OCI-M2 (cell line): ENCODE measurements around the gene SLC39A11.
"Not testable (repeated sequence)": the region's sequence is repeated elsewhere in the genome, so short reads cannot be mapped to it uniquely, and the experiment has no call there.

Experiments used
- DNase-seq: peaks from one replicate; lab custom pipeline; 2025; ENCODE audit not compliant: unreplicated experiment; lab: John Stamatoyannopoulos, UW

The SLC39A11 gene

DNA sequence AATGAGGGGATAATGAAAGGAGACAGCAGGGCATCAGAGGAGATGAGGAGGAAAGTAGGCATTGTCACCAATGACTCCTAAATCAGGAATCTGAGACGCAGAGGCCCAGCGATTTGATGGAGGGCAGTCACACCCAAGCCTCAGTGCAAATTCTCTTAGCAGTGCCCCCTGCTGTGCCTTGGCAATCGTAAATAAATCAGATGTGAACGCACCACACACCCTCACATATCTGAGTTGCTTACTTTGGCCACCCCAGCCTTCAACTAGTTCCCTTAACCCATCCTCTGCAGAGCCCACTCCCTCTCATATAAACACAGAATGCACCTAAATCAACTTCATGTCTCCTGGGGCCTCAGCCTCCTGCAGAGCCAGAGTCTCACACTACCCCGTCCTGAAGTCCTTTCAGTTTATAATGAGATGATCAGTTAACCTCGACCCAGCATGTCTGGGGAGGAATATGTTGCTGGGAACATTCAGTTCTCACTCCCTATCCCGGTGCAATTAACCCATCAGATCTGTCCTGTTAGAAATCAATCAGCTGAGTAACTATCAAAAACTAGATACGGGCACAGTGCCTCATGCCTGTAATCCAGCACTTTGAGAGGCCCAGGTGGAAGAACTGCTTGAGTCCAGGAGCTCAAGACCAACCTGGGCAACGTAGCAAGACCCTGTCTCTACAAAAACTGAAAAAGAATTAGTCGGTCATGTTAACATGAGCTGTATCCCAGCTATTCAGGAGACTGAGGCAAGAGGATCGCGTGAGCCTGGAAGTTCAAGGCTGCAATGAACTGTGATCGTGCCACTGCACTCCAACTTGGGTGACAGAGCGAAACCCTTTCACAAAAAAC is 78.4 kb downstream of the SLC39A11 start:
- no peak for DNase-seq

DNA sequence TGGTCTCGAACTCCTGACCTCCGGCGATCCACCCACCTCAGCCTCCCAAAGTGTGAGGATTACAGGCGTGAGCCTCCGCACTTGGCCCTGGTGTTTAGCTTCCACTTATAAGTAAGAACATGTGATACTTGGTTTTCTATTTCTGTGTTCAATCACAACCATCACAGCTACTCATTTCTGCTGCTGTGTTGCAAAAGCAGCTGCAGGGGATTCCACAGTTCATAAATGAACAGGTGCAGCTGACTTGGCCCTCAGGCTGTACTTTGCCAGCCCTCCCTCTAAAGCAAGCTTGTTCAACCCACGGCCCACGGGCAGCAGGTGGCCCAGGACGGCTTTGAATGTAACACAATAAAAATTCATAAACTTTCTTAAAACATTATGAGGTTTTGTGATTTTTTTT is 79.2 kb downstream of the SLC39A11 start:
- DNase-seq: no peak

DNA sequence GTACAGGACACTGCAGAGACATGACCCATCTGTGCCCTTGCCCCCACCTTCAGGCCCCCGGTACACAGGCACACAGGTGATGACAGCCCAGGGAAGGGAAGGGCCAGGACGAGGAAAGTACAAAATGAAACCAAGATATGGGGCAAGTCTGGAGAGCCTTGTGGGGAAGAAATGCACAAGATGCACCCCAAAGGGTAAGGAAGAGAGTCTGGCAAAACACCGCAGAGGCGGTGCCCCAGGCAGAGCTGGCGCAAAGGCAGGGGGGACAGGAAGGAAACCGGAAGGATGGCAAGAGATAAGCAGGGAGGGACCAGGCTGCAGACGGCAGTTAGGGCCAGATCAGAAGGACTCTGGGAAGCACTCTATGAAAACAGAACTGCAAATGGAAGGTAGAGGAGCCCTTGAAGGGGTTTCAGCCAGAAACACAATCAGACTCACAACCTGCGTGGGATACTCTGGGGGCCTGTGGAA is 81.4 kb downstream of the SLC39A11 start:
- no peak for DNase-seq

DNA sequence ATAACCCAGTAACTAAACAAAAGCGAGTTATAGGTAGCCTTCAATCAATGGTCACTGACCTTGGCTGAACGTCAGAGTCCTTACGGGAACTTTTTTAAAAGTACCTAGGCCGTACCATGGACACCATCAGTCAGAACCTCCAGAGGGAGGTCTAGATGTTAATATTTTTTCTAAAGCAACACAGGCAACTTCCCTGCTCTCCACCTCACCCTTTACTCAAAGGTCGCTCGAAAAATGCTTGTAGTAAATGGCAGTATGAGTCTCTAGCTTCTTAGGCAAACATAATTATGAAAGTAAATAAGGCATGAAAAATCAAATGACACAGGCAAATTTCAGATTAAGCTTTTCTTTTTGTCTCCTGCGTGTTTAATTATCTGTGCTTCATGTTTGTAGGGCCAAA is 82.1 kb downstream of the SLC39A11 start:
- no peak for DNase-seq

DNA sequence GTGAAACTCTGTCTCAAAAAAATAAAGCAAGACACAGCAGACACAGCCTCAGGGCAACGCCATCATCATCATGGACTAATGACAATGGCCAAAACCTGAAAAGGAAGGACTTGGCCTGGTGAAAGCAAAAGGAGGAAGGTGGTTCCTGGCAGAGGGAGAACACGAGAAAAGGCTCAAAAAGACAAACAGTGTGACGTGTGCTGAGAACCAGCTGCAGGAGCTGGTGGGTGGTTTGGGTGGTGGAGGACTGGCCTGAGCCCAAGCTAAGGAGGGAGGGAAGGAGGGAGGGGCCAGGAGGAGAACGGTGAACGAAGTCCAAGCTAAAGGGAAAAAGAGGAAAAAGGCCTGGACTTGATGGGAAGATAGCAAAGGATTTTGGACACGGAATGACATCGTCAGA is 85.1 kb downstream of the SLC39A11 start:
- DNase-seq: no peak

DNA sequence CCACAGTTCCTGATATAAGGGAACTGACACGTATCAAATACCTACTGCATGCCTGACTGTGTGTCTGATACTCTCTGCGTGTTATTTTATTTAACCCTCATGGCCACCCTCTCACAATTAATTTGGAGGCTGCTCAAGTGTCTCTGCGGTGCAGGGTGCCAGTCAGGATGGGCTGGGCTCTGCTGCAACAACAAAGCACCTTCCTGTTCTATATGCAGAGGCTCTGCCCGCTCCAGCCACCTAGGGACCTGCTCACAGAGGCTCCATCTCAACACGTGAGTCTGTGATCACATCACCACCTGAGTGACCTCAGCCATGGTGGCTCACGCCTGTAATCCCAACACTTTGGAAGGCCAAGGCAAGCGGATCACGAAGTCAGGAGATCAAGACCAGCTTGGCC is 87.1 kb downstream of the SLC39A11 start:
- DNase-seq: no peak

DNA sequence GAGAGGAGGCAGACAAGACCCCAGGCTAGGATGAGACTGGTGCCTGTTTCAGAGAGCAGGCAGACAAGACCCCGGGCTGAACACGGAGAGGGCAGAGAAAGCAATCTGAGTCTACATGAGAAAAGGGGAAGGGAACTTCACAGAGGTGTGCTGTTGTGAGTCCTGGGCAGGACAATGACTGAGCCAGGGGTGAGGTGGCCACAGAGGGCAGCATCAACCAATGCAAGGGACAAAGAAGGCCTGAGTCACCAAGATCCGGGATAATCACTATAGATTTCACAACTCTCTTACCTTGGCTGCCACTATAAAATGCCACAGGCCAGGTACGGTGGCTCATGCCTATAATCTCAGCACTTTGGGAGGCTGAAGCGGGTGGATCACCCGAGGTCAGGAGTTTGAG is 89.0 kb downstream of the SLC39A11 start:
- no peak for DNase-seq

DNA sequence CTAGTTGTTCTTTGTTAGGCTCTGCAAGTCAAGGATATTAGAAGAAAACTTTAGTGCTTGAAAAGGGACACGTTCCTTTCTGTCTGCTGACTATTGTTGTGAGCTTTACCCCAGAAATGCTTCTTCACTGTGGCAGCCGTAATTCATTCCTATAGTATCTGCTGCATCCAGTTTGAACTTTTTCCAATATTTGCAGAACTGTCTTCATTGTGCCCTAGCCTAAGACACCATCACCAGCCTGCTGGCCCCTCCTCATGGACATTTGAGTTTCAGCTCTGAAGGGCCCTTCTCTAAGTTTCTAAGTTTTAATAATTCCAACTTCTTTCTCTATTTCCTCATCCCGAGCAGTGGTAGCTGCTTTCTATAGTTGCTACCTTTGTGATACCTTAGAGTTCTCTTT is 91.7 kb downstream of the SLC39A11 start:
- DNase-seq: no peak

DNA sequence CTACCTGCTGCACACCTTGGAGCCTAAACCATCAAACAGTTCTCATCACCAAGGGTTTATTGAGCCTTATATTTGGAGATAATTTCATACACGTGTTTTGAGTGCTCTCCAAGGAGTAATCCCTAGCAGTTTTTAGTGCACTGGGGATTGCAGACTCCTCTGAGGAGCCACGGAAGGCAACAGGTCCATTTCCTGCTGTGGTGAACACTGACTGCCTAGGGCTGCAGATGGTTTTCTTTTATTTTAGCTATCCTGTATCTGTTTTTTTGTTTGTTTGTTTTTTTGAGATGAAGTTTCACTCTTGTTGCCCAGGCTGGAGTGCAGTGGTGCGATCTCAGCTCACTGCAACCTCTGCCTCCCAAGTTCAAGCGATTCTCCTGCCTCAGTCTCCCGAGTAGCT is 93.0 kb downstream of the SLC39A11 start:
- DNase-seq: not testable (repeated sequence)

DNA sequence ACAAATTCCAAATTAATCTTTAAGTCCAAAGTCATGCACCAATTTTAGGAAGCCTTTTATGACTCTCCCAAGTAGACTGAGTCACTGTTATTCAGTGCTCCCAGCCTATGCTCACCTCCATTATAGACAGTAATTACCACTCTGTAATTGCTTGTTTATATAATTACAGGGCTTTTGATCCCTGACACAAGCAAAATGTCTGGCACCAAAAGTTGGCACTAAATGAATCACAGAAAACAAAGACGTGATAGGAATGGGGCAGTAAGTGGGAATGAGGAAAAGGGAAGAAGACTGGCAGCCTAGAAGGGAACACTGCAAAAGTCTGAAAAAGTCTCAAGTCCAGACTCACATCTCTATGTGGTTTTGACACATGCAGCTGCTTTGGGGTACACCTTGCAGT is 94.1 kb downstream of the SLC39A11 start:
- no peak for DNase-seq

DNA sequence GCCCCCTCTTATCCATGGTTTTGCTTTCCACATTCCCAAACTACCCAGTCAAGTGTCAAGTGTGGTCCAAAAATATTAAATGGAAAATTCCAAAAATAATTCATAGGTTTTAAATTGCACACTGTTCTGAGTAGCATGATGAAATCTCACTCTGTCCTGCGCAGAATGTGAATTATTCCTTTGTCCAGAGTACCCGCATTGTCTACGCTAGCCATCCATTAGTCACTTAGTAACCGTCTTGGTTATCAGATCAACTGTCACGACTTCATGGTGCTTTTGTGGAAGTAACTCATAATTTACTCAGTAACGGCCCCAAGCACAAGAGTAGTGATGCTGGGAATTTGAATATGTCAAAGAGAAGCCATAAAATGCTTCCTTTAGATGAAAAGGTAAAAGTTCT is 94.9 kb downstream of the SLC39A11 start:
- no peak for DNase-seq

DNA sequence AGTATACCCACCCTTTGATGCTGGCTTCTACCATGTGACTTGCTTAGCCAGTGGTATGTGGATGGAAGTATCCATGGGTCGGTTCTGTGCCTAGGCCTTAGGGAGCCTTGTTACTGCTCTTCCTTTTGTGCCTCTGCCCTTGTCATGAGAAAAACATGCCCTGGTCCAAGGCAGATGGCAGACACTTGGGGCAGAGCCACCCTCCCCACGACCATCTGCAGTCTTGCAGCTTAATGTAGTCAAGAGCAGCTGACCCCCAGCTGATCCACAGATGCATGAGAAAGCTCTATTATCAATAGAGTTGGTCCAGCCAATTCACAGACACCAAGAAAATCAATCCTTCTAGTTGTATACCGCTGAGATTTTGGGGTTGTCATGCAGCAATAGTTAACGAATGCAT is 95.7 kb downstream of the SLC39A11 start:
- no peak for DNase-seq

DNA sequence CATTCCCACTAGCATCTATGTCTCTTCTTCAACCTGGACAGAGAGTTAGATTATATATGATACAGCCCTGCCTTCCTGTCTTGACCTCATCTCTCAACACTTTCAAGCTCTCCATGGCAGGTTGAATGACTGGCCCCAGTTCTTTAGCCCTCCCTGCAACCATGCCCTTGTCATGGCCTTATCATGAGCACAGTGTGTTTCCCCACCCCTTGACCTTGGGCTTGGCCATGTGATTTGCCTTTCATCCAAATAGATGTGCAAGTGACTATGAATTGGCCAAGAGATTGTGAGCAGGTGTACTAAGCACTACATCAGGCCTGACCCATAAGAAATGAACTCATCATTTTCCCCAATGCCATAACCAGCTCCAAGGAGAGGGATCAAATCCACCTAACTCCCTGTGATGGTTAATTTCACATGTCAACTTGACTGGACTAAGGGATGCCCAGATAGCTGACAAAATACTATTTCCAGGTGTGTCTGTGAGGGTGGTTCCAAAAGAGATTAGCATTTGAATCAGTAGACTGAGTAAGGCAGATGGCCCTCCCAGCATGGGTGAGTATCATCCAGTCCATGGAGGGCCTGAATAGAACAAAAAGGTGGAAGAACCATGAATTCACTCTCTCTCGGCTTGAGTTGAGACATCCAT is 97.4 kb downstream of the SLC39A11 start:
- no peak for DNase-seq

DNA sequence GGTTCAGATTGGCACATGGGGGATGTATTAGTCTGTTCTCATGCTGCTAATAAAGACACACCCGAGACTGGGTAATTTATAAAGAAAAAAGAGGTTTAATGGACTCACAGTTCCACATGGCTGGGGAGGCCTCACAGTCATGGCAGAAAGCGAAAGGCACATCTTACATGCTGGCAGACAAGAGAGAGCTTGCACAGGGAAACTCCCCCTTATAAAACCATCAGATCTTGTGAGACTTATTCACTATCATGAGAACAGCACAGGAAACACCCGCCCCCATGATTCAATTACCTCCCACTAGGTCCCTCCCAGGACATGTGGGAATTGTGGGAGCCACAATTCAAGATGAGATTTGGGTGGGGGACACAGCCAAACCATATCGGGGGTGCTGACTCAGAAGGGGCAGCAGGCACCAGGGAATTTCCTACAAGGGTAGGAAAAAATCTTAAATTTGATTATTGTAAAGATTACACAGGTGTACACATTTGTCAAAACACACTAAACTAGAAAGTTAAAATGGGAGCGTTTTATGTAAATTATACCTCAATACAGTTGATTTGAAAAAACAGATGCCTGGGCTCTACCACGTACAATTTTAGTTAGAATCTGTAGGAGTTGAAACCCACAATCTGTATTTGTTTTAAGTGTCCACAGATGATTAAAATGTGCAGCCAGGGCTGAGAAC is 99.6 kb downstream of the SLC39A11 start:
- not testable (repeated sequence) for DNase-seq

DNA sequence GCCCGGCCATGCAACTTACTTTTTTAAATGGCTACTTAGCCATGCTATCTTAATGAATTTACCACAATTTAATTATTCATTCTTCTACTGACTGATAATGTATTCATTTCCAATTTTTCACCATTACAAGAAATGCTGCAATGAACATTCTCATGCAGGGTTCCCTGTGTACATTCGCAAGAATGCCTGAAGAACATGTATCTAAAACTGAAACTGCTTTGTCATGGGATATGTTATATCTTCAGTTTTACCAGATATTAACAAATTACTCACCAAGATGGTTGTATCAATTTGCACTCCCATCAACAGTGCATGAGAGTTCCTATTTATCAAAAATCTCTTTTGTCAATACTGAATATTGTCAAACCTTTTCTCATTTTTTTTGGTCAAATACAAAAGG is 100.8 kb downstream of the SLC39A11 start:
- no peak for DNase-seq

DNA sequence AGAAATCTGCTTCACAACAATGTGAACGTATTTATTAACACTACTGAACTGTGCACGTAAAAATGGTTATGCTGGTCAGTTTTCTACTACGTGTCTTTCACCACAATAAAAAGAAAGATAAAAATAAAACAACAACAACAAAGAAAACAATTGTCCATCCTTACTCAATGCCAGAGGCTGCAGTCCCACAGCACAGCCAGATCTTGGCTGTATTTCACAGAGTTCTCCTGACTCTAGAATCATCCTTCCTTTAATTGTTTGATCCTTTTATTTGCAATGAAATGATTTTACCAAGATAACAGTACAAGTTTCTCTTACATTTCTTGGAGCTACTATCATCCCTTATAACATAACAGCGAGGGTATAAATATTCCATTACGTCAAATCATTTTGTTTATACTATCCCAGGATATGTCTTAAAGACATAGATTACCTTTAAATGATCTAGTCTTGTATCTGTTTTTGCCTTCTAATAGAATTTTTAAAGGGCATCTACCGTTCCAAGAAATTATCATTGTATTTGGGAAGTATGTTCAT is 103.3 kb downstream of the SLC39A11 start:
- DNase-seq: no peak

DNA sequence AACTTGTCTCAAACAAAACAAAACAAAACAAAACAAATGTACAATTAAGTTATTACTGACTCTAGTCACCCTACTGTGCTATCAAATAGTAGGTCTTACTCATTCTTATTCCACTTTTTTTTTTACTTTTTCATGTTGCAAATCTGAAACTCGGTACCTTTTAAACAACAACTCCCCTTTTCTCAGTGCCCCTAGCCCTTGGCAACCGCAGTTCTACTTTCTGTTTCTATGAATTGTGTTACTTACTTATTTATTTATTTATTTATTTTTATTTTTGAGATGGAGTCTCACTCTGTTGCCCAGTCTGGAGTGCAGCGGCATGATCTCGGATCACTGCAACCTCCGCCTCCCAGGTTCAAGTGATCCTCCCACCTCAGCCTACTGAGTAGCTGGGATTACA is 104.0 kb downstream of the SLC39A11 start:
- DNase-seq: no peak

DNA sequence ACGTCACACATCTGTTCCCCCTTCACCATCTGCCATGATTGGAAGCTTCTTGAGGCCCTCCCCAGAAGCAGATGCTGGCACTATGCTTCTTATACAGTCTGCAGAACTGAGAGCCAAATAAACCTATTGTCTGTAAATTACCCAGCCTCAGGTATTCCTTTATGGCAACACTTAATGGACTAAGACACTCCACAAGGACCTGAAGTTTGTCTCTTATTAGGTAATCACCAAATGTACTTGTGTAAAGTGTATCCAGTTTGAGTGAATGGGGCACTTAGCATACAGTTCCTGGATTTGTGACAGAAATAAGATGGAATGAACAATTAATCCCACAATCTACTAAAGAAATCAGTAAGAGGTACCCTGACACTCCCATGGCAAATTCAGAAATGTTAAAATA is 105.3 kb downstream of the SLC39A11 start:
- no peak for DNase-seq

DNA sequence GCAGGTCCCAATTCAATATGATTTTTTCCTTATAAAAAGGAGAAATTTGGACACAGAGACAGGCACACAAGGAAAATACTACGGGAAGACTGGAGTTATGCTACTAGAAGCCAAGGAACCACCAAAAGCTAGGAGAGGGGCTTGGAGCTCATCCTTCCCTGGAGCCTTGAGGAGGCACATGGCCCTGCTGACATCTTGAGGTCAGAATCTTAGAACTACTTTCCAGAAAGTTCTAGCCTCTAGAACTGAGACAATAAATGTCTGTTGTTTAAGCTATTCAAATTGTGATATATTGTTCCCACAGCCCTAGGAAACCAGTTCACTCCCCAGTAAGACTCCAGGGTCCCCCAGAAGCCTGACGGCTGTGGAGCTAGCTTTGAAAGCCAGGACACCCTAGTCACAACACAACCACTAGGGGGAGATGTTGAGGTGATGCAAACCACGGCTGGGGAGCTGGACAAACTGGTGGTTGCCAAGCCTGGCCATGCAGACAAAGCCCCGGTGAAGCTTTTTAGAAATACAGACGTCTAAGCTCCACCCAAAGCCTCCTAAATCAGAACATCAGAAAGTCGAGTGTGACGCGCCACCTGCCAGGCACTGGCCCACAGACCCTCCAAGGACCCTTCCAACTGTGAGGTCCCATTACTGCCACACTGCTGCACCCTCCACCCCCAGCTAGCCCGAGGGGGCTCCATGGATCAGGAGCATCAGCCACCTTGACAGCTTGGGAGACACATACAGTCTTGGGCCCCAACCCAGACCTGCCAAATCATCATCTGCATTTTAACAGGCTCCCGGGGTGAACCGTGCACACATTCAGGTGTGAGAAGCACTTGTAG is 106.4 kb downstream of the SLC39A11 start:
- no peak for DNase-seq

DNA sequence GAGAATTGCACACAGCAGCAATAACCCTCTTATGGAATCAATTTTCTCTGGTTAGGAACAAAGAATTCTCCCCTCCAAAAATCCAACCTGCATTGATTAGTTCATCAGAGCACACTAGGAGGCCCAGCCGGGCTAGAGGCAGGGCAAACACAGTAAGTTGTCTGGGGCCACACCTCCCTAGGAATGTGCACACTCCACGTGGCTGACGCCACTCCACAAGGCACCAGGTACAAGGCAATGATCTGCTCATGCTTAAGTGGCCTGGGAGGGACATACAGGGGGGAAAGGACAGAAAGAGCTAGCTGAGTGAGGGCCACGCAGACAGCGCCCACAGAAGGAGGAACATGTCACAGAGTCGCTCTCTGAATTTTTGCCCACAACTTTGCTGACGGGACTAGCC is 107.6 kb downstream of the SLC39A11 start:
- no peak for DNase-seq
